GM12891 (cell line): ENCODE measurements around the gene RARB.

ENCODE experiments used
- DNase-seq: peaks from one replicate; pipeline ENCODE4 v3.0.0; 2011; ENCODE audit warnings: low spot score; ENCODE audit not compliant: insufficient read length
- FAIRE-seq: peaks from 2 replicates; lab custom pipeline; 2011; peaks lifted over from hg19 to GRCh38; lab: Jason Lieb, UNC
- PAX5 ChIP-seq: IDR thresholded peaks from 2 replicates; pipeline ENCODE4 v1.6.1; 2011; ENCODE audit warnings: low read length, moderate library complexity, mild to moderate bottlenecking; ENCODE audit not compliant: insufficient read depth, severe bottlenecking
- POLR2A ChIP-seq: IDR thresholded peaks from 2 replicates; pipeline ENCODE4 v1.6.1; 2011; ENCODE audit warnings: low read depth, low read length, control low read depth
- POLR2AphosphoS5 ChIP-seq: IDR thresholded peaks from 2 replicates; pipeline ENCODE4 v1.6.1; 2011; ENCODE audit warnings: low read depth, low read length, control low read depth
- POU2F2 ChIP-seq: IDR thresholded peaks from 2 replicates; pipeline ENCODE4 v1.6.1; 2011; ENCODE audit warnings: low read depth, mild to moderate bottlenecking, control low read depth, low read length, moderate library complexity
- SPI1 ChIP-seq: IDR thresholded peaks from 2 replicates; pipeline ENCODE4 v1.6.1; 2011; ENCODE audit warnings: low read depth, low read length, control low read depth
- TAF1 ChIP-seq: IDR thresholded peaks from 2 replicates; pipeline ENCODE4 v1.6.1; 2011; ENCODE audit warnings: low read depth, low read length, control low read depth

Gene RARB

DNA sequence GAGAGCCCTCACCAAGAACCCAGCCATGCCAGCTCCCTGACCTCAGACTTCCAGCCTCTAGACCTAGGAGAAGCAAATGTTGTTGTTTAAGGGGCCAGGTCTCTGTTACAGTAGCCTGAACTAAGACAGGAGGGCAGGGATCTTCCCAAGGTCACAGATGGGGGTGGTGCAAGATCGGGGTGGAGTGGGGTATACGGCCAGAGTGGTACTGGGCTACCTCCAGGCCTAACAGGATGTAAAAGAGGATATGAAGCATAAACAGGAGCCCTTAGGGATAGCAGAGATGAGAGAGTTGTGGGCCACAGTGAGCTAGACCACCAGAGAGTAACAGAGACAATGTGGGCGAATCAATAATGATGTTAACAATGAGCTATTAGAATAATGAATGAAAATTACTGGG lies 153.8 kb downstream of the RARB start:
- FAIRE-seq = no peak
- TF ChIP-seq POU2F2 = no peak
- no peak for TF ChIP-seq SPI1
- TF ChIP-seq TAF1 = no peak
- no peak for TF ChIP-seq POLR2A
- no peak for TF ChIP-seq POLR2AphosphoS5
- TF ChIP-seq PAX5 = no peak
- no peak for DNase-seq

DNA sequence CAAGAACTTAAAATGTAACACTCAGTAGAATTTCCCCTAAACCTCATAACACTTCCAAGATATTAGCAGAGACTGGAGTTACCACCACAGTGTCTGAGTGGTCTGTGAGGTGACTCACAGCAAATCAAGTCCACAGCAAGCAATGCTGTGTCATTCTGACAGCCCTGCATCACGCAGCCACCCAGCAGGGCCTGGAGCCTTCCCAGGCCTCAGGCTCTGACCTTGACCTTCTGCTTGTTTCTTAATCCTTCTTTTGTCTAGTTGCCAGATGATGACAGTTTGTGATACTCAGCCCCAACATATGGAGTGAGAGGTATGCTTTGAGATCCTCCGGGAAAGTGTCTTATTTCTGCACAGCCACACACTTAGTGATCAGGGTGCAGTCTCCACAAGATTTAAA lies 154.2 kb downstream of the RARB start:
- FAIRE-seq = no peak
- DNase-seq = no peak
- TF ChIP-seq TAF1 = no peak
- TF ChIP-seq POLR2A = no peak
- TF ChIP-seq PAX5 = no peak
- no peak for TF ChIP-seq SPI1
- no peak for TF ChIP-seq POU2F2
- no peak for TF ChIP-seq POLR2AphosphoS5

DNA sequence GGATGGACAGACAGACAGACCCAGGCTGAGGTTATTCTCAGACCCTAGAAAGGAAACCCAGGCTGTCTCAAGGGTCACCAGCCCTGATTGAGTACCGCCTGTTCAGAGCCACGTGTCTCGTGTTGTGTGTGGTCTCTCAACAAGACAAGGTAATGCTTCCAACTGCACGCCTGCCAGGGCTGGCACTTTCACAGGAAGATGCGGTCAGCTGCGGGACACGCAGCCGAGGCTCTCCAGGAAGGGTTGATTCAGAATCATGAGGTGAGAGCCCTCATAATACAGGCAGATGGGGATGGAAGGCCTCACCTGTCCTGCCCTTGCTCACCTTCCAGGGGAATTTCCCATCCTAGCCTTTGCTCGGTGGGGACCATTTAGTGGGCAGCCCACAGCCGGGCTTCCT lies 155.3 kb downstream of the RARB start:
- TF ChIP-seq POLR2A (no peak), POLR2AphosphoS5 (no peak), PAX5 (no peak), TAF1 (no peak), SPI1 (no peak), POU2F2 (no peak)
- DNase-seq = no peak
- no peak for FAIRE-seq

DNA sequence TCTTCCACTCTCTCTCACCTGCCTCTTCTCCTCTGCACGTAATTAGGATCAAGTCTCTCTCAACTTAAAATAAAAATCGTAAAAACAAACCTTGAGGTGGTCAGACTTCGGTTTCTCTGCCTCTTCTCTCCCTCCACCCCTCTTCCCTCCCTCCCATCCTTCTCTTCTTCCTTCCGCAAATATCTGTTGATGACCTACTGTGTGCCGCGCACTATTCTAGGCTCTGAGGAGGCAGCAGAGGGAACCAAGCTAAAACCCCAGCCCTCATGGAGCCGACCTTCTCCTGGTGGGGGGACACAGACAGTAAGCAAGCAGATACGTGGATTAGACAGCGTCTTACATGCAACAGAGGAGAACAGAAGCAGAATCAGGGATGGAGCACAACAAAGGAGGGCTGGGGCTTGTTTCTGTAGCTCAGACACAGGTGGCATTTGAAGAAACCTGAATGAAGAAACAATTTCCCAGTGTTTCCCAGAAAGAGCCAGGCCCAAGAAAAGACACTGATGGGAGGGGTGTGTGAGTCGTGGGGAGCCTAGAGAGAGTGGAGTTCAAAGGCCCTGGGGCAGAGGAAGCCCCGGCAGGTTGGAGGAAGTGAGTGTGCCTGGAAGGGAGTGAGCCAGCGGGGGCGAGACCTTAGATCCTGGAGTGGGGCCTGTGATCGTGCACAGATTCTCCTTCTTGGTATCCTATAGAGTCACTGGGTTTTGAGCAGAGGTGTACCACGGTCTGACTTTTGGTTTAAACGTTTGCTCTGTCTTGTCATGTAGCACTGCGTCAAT lies 156.1 kb downstream of the RARB start:
- FAIRE-seq (no peak), DNase-seq (no peak)
- TF ChIP-seq POLR2A (no peak), POU2F2 (no peak), SPI1 (no peak), PAX5 (no peak), TAF1 (no peak)

DNA sequence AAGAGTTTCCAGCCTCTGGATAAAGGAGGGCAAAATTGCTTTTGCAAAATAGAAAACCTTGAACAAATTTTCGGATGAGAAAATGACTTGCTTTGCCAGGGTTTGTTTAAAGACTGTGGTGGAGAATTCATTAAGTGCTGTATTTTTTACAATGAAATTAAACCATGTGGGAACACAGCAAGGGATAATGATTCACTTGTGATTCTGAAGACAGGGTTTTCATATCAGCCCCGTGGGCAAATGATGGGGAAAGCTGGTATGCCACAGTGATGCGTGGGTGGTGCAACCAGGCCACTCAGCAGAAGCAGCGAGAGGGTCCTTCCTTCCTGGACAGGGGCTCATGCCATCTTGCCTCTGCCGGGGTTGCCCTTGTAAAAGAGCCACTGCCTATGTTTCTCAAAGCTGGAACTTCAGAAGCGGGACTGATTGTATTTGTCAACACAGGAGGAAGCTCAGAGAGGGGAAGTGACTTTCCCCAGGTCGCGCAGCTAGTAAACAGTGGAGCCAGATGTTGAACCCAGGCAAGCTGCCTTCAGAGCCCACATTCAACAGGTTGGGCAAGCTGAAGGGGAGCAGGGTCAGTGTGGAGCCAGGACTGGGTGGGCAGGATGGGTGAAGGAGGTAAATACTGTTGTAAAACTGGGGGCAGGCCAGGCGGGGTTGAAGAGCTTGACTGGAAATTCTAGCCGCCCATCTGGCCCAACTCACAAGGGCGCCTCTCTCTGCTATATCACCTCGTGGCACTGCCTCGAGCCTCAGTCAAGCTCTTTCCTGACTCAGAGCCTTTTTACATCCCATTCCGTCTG lies 157.5 kb downstream of the RARB start:
- DNase-seq = no peak
- FAIRE-seq = no peak
- TF ChIP-seq TAF1 (no peak), PAX5 (no peak), POLR2A (no peak), POU2F2 (no peak)

DNA sequence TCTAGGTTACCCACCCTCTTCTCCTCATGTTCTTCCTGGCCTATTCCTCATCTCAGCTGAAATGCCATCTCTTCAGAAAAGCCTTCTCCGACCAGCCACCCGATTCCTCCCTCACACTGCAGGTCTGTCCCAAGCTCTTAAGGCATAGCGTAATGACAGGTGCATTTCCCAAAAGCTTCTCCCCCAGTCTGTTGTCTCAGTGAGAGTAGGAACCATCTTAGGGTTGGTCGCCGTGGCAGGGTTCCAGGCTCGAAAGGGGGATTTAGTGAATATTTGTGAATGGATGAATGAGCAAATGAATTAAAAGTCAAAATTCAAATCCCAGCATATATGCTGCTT lies 158.1 kb downstream of the RARB start:
- FAIRE-seq (no peak), DNase-seq (no peak)
- TF ChIP-seq PAX5 (no peak), POLR2AphosphoS5 (no peak), TAF1 (no peak), POU2F2 (no peak), POLR2A (no peak), SPI1 (no peak)

DNA sequence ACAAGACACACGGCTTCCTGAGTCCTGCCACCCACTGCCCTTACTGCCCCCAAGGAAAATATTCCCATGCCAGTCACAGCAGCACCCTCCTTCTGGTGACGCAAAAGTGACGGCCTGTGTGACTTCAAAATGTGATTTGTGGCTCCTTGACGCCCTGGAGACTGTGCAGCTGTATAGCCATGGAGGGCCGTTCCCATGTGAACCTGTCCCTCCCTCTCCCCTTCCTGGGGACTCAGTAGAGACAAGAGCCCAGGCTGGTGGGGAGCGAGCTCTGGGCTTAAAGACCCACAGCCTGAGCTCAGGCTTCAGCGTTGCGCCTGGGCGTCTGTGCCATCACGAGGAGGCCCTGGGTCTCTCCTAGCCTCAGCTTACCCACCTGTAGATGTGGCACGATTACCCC lies 158.5 kb downstream of the RARB start:
- TF ChIP-seq POLR2AphosphoS5 (no peak), POLR2A (no peak), TAF1 (no peak), POU2F2 (no peak), SPI1 (no peak), PAX5 (no peak)
- FAIRE-seq (no peak), DNase-seq (no peak)

DNA sequence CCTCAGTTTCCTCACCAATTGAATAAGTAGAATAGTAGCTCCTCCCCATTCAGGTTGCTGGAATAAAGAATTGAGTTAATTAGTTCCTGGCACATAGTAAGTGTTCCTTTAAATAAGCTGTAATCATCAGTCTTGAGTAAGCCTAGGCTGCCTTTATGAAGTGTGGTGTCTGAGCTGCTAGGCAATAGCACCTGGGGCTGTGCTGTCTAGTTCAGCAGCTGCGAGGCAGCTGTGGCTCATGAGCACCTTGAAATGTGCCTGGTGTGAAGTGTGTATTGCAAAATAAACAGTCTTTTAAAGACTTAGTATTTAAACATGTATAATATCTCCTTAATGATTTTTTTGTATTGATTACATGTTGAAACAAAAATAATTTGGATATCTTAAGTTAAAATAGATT lies 159.0 kb downstream of the RARB start:
- TF ChIP-seq POU2F2 (no peak), TAF1 (no peak), SPI1 (no peak), POLR2AphosphoS5 (no peak), PAX5 (no peak), POLR2A (no peak)
- FAIRE-seq = no peak
- DNase-seq = no peak

DNA sequence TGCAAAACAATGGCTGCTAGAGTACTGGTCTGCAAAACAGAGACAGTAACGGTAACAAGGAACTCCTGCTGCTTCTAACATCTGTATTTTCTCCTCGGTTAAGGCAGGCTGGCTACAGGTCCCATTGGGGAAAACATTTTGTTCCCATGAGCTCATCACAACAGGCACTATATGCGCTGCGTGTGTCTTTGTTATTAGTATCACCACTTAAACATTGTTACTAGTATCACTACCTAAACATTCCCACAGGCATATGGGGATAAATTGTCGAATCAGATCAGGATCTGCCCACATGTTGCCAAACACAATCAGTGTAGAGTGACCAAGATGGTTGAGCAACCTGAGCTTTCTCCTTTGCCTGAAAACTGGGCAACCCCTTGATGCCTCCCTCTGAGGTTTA lies 159.5 kb downstream of the RARB start:
- no peak for TF ChIP-seq POU2F2
- TF ChIP-seq SPI1 = no peak
- TF ChIP-seq POLR2AphosphoS5 = no peak
- TF ChIP-seq POLR2A = no peak
- TF ChIP-seq TAF1 = no peak
- DNase-seq (no peak), FAIRE-seq (no peak)
